ENCODE results near the gene NXPE4. TPM values are rescaled to one million over a fixed set of nuclear protein-coding genes. Genes with fewer than 3 reads are reported as not detected.

The NXPE4 gene
- total and polyA plus RNA-seq, 9 of the 15 experiments (the other 6 are each of a cell fraction or from before 2014, with no cell fraction given) = not detected

- no peak for TF ChIP-seq CREB3 (tag; conservative IDR thresholded peaks at IDR 0.05; ENCODE audit: low read depth)
- no peak for TF ChIP-seq USF2 (CRISPR knock-in tag; IDR thresholded peaks at IDR 0.05)
- TF ChIP-seq ELK3 (CRISPR knock-in tag; IDR thresholded peaks at IDR 0.05) = no peak
- no peak for TF ChIP-seq NFE2L1 (tag; IDR thresholded peaks at IDR 0.05; ENCODE audit: borderline replicate concordance, low read depth)
- no peak for TF ChIP-seq TBL1XR1 (IDR thresholded peaks at IDR 0.05; ENCODE audit: low read length in 2 of 2)
These were observed 29.3 kb downstream of the NXPE4 start (continued) for GRCh38 chr11:114566276-114566675.

- Histone ChIP-seq H3K27me3 (ENCODE audit: control insufficient read depth in 2 of 2, insufficient read depth in 2 of 2, low read length in 2 of 2) (no peaks in the 10 kb centered on the region), H4K20me1 (replicated peaks; ENCODE audit: control insufficient read depth, insufficient read depth, low read length) (no peaks in the 10 kb centered on the region), H2AFZ (ENCODE audit: low read depth, low read length) (no peak overlapping the region), H3K4me1 (replicated peaks in 1 of 2; ENCODE audit: control insufficient read depth in 2 of 2, insufficient read depth in 2 of 2, low read length in 2 of 2) (no peaks in the 10 kb centered on the region), H3K4me2 (ENCODE audit: insufficient read depth, low read length) (no peak overlapping the region), H3K36me3 (ENCODE audit: control insufficient read depth, insufficient read depth, low read length) (no peaks in the 10 kb centered on the region), H3K9me1 (ENCODE audit: control insufficient read depth, insufficient read depth, low read length) (no peaks in the 10 kb centered on the region), H3K9ac (ENCODE audit: insufficient read depth in 1 of 2, low read depth in 2 of 2, low read length in 2 of 2) (no peak overlapping the region), H3K79me2 (ENCODE audit: control insufficient read depth, insufficient read depth, low read length) (no peaks in the 10 kb centered on the region), H3K27ac (ENCODE audit: extremely low read depth, low read depth, low read length) (no peak overlapping the region), H3K9me3 (replicated peaks; ENCODE audit: control insufficient read depth, insufficient read depth, low read depth, low read length) (no peaks in the 10 kb centered on the region), H3K4me3 (no peak overlapping the region)
- 0% methylated on average over 1 of the region's 1 CpG for WGBS (ENCODE audit: insufficient coverage, low coverage, missing lambda C conversion rate)
- FAIRE-seq (no peak), ATAC-seq (no peak), DNase-seq (ENCODE audit: extremely low read depth in 1 of 4, low spot score in 3 of 4) (no peak)
- intact Hi-C loops (cut with micrococcal nuclease) (no loop called here), in situ Hi-C loops (cut with MboI) (no loop called here)
- ChIA-PET POLR2A (interaction anchor here (1.2 kb wide), 1 partner anchor 20 kb away, joined by 3 read pairs; no protein-coding TSS in a partner anchor), CTCF (ENCODE audit: low intra/inter-chr PET ratio) (no interaction called here)
- BruUV-seq (replicated peaks) = no TSS peak
- no peak for TF ChIP-seq HDGF (IDR thresholded peaks at IDR 0.05)
- no peak for TF ChIP-seq ZNF282 (CRISPR knock-in tag; IDR thresholded peaks at IDR 0.05)
- no peak for TF ChIP-seq CEBPB (tag; IDR thresholded peaks at IDR 0.05)
- no peak for TF ChIP-seq MXI1 (IDR thresholded peaks at IDR 0.05; ENCODE audit: low read depth, low read length)
- TF ChIP-seq ATF6 (CRISPR knock-in tag; IDR thresholded peaks at IDR 0.05) = no peak
- TF ChIP-seq SIRT6 (IDR thresholded peaks at IDR 0.05; ENCODE audit: low read depth, low read length) = no peak
- no peak for TF ChIP-seq RBFOX2 (IDR thresholded peaks at IDR 0.05; ENCODE audit: low read depth, low read length)
- no peak for TF ChIP-seq ZNF668 (CRISPR knock-in tag; IDR thresholded peaks at IDR 0.05)
These were observed 30.8 kb downstream of the NXPE4 start for GRCh38 chr11:114564831-114565230.

Measured in K562 (cell line).